AG04450 (cell line): ENCODE measurements around the gene USP20. TPM values are rescaled to one million over a fixed set of nuclear protein-coding genes. Genes with fewer than 3 reads are reported as not detected.

ENCODE experiments used
- CTCF ChIA-PET: fragments of 300-600, 350-600 bp; formaldehyde crosslinking; extraction: SDS; loops from one replicate; lab custom pipeline; 2022; ENCODE audit warnings: antibody characterized with exemption, inconsistent platforms; lab: Charles Lee
- POLR2A ChIA-PET: fragments of 350-600 bp; formaldehyde crosslinking; extraction: SDS; loops from one replicate; lab custom pipeline; 2021; ENCODE audit warnings: antibody characterized with exemption, inconsistent platforms; lab: Yijun Ruan, JAX
- DNase-seq: peaks from one replicate; pipeline ENCODE4 v3.0.0-alpha.2; 2011; ENCODE audit warnings: low read depth, low spot score
- H3K27ac ChIP-seq: one replicate; pipeline ENCODE4 v1.5.1; 2012; ENCODE audit warnings: low read depth, low read length, control low read depth
- H3K27me3 ChIP-seq: one replicate; pipeline ENCODE4 v1.6.0; 2012; ENCODE audit warnings: low read length; ENCODE audit not compliant: control insufficient read depth, insufficient read depth
- H3K4me3 ChIP-seq: 2 replicates; pipeline ENCODE4 v1.5.1; 2011; ENCODE audit warnings: mild to moderate bottlenecking, low read depth, low read length, control low read depth
- H3K9me3 ChIP-seq: 2 replicates; pipeline ENCODE4 v1.5.1; 2012; ENCODE audit warnings: low read length; ENCODE audit not compliant: control insufficient read depth, insufficient read depth
- polyA plus RNA-seq: library from polyadenylated mRNA; depleted of rRNA; stranded (reverse); fragments of >200 nt; gene quantifications from 2 replicates; pipeline ENCODE4 v1.2.3, GENCODE V29; 2011
- TF ChIP-seq, protein P1 (sequence below): IDR thresholded peaks from 2 replicates; pipeline ENCODE4 v1.5.1; 2011; ENCODE audit warnings: low read depth, low read length, control low read depth, inconsistent platforms

The USP20 gene
- polyA plus RNA-seq, 1 experiment = 10.3 TPM

DNA sequence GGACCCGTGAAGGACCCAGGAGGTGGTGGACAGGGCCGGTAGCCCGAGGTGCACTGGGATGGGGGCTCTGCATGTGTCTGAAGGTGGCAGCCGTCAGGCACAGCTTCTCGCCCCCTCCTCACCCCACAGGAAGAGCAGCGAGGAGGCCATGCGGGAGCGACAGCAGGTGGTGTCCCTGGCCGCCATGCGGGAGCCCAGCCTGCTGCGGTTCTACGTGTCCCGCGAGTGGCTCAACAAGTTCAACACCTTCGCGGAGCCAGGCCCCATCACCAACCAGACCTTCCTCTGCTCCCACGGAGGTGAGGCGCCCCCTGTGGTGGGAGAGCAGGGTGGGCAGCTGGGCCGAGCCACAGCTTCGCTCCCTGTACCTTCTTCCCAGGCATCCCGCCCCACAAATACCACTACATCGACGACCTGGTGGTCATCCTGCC is 39.9 kb downstream of the USP20 start:
- TF ChIP-seq, protein P1, sequence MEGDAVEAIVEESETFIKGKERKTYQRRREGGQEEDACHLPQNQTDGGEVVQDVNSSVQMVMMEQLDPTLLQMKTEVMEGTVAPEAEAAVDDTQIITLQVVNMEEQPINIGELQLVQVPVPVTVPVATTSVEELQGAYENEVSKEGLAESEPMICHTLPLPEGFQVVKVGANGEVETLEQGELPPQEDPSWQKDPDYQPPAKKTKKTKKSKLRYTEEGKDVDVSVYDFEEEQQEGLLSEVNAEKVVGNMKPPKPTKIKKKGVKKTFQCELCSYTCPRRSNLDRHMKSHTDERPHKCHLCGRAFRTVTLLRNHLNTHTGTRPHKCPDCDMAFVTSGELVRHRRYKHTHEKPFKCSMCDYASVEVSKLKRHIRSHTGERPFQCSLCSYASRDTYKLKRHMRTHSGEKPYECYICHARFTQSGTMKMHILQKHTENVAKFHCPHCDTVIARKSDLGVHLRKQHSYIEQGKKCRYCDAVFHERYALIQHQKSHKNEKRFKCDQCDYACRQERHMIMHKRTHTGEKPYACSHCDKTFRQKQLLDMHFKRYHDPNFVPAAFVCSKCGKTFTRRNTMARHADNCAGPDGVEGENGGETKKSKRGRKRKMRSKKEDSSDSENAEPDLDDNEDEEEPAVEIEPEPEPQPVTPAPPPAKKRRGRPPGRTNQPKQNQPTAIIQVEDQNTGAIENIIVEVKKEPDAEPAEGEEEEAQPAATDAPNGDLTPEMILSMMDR = peak; percentile 26
- Histone ChIP-seq H3K27ac (no peak overlapping the region), H3K9me3 (no peaks in the 10 kb centered on the region; the same call in 1 of the 2 replicates), H3K4me3 (no peak overlapping the region), H3K27me3 (no peaks in the 10 kb centered on the region)
- POLR2A ChIA-PET = no interaction called here
- no peak for DNase-seq
- CTCF ChIA-PET = no interaction called here

- Histone ChIP-seq H3K27ac (no peak overlapping the region), H3K27me3 (no peaks in the 10 kb centered on the region), H3K4me3 (no peak overlapping the region), H3K9me3 (no peaks in the 10 kb centered on the region; the same call in 1 of the 2 replicates)
- TF ChIP-seq, protein P1 = no peak
- ChIA-PET CTCF (interaction anchor here (0.6 kb wide), 1 partner anchor 232 kb away, joined by 3 read pairs; no protein-coding TSS in a partner anchor), POLR2A (no interaction called here)
- no peak for DNase-seq
These were observed 40.6 kb downstream of the USP20 start for GRCh38 chr9:129875687-129876395.

- CTCF ChIA-PET = no interaction called here
- no peak overlapping the region for H3K4me3 ChIP-seq
- POLR2A ChIA-PET = no interaction called here
These were observed 41.6 kb downstream of the USP20 start for GRCh38 chr9:129876815-129877214.

GRCh38 chr9:129878291-129878690 is 43.0 kb downstream of the USP20 start:
- TF ChIP-seq, protein P1 = no peak
- Histone ChIP-seq H3K27ac (no peak overlapping the region), H3K4me3 (no peak overlapping the region), H3K9me3 (no peaks in the 10 kb centered on the region; the same call in 1 of the 2 replicates), H3K27me3 (no peaks in the 10 kb centered on the region)
- ChIA-PET CTCF (no interaction called here), POLR2A (no interaction called here)
- DNase-seq = no peak

More at GRCh38 chr9:129876815-129877214, 41.6 kb downstream of the USP20 start:
- Histone ChIP-seq H3K27me3 (no peaks in the 10 kb centered on the region), H3K27ac (no peak overlapping the region), H3K9me3 (no peaks in the 10 kb centered on the region; the same call in 1 of the 2 replicates)
- TF ChIP-seq, protein P1 = no peak
- DNase-seq = no peak

- no peak for DNase-seq
- no peaks in the 10 kb centered on the region; the same call in 1 of the 2 replicates for H3K9me3 ChIP-seq
- POLR2A ChIA-PET = no interaction called here
- H3K27me3 ChIP-seq = no peaks in the 10 kb centered on the region
- TF ChIP-seq, protein P1 = no peak
- CTCF ChIA-PET = no interaction called here
- no peak overlapping the region for H3K4me3 ChIP-seq
- no peak overlapping the region for H3K27ac ChIP-seq
These were observed 43.9 kb downstream of the USP20 start for GRCh38 chr9:129879103-129879699.
